Osteocyte (in vitro differentiated cells): ENCODE results near the gene GJA10. TPM values are rescaled to one million over a fixed set of nuclear protein-coding genes. Genes with fewer than 3 reads are reported as not detected.

Experiments used
- DNase-seq: peaks from one replicate; pipeline ENCODE4 v3.0.0; 2021; ENCODE audit warnings: mixed read lengths; ENCODE audit not compliant: unreplicated experiment; ENCODE audit errors: extremely low spot score
- H3K27ac Mint-ChIP-seq: one replicate; pipeline ENCODE4 v1.8.0; 2021; ENCODE audit warnings: mild to moderate bottlenecking, mixed read lengths; ENCODE audit not compliant: unreplicated experiment
- H3K27me3 Mint-ChIP-seq: one replicate; pipeline ENCODE4 v1.8.0; 2021; ENCODE audit warnings: mixed read lengths; ENCODE audit not compliant: unreplicated experiment
- H3K36me3 Mint-ChIP-seq: one replicate; pipeline ENCODE4 v1.8.0; 2021; ENCODE audit warnings: mixed read lengths; ENCODE audit not compliant: unreplicated experiment
- H3K4me1 Mint-ChIP-seq: one replicate; pipeline ENCODE4 v1.8.0; 2021; ENCODE audit warnings: mixed read lengths; ENCODE audit not compliant: unreplicated experiment
- H3K4me3 Mint-ChIP-seq: one replicate; pipeline ENCODE4 v1.8.0; 2021; ENCODE audit warnings: mild to moderate bottlenecking, moderate library complexity, mixed read lengths; ENCODE audit not compliant: unreplicated experiment
- H3K9me3 Mint-ChIP-seq: one replicate; pipeline ENCODE4 v1.8.0; 2021; ENCODE audit warnings: mixed read lengths; ENCODE audit not compliant: unreplicated experiment
- CTCF ChIP-seq: fragments of 200-600 bp; sonication (generic); IDR thresholded peaks from 2 replicates; pipeline ENCODE4 v1.5.0; 2021; ENCODE audit warnings: antibody characterized with exemption, mild to moderate bottlenecking, moderate library complexity
- total RNA-seq: library from RNA; stranded (reverse); gene quantifications from 2 replicates; pipeline ENCODE4 v1.2.1, GENCODE V29; 2021

The GJA10 gene
- total RNA-seq, 1 donor from 2014 or later = not detected

GRCh38 chr6:89938014-89938413 is 43.7 kb downstream of the GJA10 start:
- Mint-ChIP-seq H3K4me3 (no peak overlapping the region), H3K27ac (no peak overlapping the region), H3K36me3 (no peaks in the 10 kb centered on the region), H3K27me3 (peaks cover 18% of the 10 kb centered on the region), H3K4me1 (no peaks in the 10 kb centered on the region), H3K9me3 (no peaks in the 10 kb centered on the region)
- TF ChIP-seq CTCF = no peak
- DNase-seq = no peak

GRCh38 chr6:89939144-89939543 is 44.9 kb downstream of the GJA10 start:
- Mint-ChIP-seq H3K27me3 (peaks cover 20% of the 10 kb centered on the region), H3K27ac (no peak overlapping the region), H3K4me1 (no peaks in the 10 kb centered on the region), H3K9me3 (no peaks in the 10 kb centered on the region), H3K4me3 (no peak overlapping the region), H3K36me3 (no peaks in the 10 kb centered on the region)
- no peak for DNase-seq
- no peak for TF ChIP-seq CTCF

- peak; percentile 84 for TF ChIP-seq CTCF
- peaks cover 28% of the 10 kb centered on the region for H3K27me3 Mint-ChIP-seq
- H3K4me3 Mint-ChIP-seq = no peak overlapping the region
- no peaks in the 10 kb centered on the region for H3K9me3 Mint-ChIP-seq
- DNase-seq = no peak
- H3K4me1 Mint-ChIP-seq = no peaks in the 10 kb centered on the region
- H3K36me3 Mint-ChIP-seq = no peaks in the 10 kb centered on the region
- no peak overlapping the region for H3K27ac Mint-ChIP-seq
Measured at GRCh38 chr6:89940225-89941027, 46.2 kb downstream of the GJA10 start.

- H3K4me1 Mint-ChIP-seq = no peaks in the 10 kb centered on the region
- H3K4me3 Mint-ChIP-seq = no peak overlapping the region
- no peaks in the 10 kb centered on the region for H3K9me3 Mint-ChIP-seq
- no peaks in the 10 kb centered on the region for H3K36me3 Mint-ChIP-seq
- no peak for DNase-seq
- peaks cover 24% of the 10 kb centered on the region for H3K27me3 Mint-ChIP-seq
- no peak overlapping the region for H3K27ac Mint-ChIP-seq
- TF ChIP-seq CTCF = no peak
Measured at GRCh38 chr6:89941031-89941762, 46.9 kb downstream of the GJA10 start.
